Skeletal muscle tissue (tissue), 4 donors: ENCODE measurements around the gene ALOX5AP. TPM values are rescaled to one million over a fixed set of nuclear protein-coding genes. Genes with fewer than 3 reads are reported as not detected.
A peak's percentile ranks its signal among the peaks of the same experiment; 100 is the strongest.

Source experiments
- H3K27ac ChIP-seq: one replicate; pipeline ENCODE4 v1.7.0; 2013; ENCODE audit warnings: mild to moderate bottlenecking, low read depth, low read length, inconsistent platforms
- H3K27me3 ChIP-seq, 3 donors: one replicate each; pipeline ENCODE4 v1.7.0; 2013; ENCODE audit warnings: low read length in 3 of 3; ENCODE audit not compliant: control insufficient read depth in 3 of 3, insufficient read depth in 3 of 3
- H3K36me3 ChIP-seq, 3 donors: one replicate each; pipeline ENCODE4 v1.7.0; 2013; ENCODE audit warnings: low read length in 3 of 3; ENCODE audit not compliant: control insufficient read depth in 3 of 3, insufficient read depth in 3 of 3
- H3K4me1 ChIP-seq, 3 donors: one replicate each; pipeline ENCODE4 v1.7.0; 2013; ENCODE audit warnings: low read length in 3 of 3, mild to moderate bottlenecking in 3 of 3; ENCODE audit not compliant: control insufficient read depth in 3 of 3, insufficient read depth in 3 of 3
- H3K4me3 ChIP-seq, 3 donors: one replicate each; pipeline ENCODE4 v1.7.0; 2013; ENCODE audit warnings: low read length in 3 of 3
- H3K9ac ChIP-seq, 3 donors: one replicate each; pipeline ENCODE4 v1.7.0; 2013; ENCODE audit warnings: low read length in 3 of 3, mild to moderate bottlenecking in 3 of 3, moderate library complexity in 2 of 3, low read depth in 1 of 3
- H3K9me3 ChIP-seq, 3 donors: one replicate each; pipeline ENCODE4 v1.7.0; 2013; ENCODE audit warnings: low read length in 3 of 3; ENCODE audit not compliant: control insufficient read depth in 3 of 3
- total RNA-seq: library from RNA; depleted of rRNA; stranded (reverse); fragments of >200 nt; gene quantifications from one replicate; pipeline ENCODE4 v1.2.3, GENCODE V29; 2014
- donor health status: Osteomylitis.

ALOX5AP gene
- total RNA-seq, 1 donor from 2014 or later, result 6.8 TPM

DNA sequence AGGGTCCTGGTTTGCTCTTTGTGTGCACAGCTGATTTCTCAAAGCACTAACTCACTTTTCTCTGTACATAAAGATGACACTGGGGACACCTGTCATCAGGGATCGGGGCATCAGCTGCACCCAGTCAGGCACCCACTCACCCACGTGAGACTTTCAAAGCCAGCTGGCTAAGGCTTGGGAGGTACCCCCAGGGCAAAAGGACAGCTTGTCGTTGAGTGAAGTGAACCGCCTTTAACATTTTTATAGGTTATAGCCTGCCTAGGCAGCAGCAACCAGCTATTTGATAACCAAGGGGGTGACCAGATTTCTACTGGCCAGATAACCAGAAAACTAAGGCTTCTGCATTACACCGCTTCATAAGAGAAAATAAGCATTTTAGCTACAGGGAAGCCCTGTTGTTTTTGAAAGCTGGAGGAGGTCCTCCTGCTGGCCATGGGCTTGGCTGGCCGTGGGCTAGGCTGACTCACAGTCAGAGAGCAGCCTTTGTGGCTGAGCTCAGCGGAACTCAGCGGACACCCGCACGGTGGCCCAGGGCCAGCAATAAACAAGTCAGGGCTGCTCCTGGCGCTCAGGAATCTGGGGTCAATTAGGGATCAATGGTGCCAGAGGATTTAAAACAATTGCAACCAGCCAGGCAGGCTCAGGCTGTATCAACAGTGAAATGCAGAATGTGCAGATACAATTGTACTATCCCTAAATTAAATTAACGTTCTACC, 57.1 kb downstream of the ALOX5AP start:
- no peaks in the 10 kb centered on the region for H3K9me3 ChIP-seq
- no peaks in the 10 kb centered on the region for H3K36me3 ChIP-seq
- H3K4me3 ChIP-seq, result peak overlapping the region in 1 of 3 donors; percentile 17
- no peak overlapping the region for H3K27ac ChIP-seq
- H3K9ac ChIP-seq, result peak overlapping the region in 1 of 3 donors; percentile 55
- H3K27me3 ChIP-seq, result no peaks in the 10 kb centered on the region
- peaks cover 15 to 24% (median 22%) of the 10 kb centered on the region in 3 donors for H3K4me1 ChIP-seq

DNA sequence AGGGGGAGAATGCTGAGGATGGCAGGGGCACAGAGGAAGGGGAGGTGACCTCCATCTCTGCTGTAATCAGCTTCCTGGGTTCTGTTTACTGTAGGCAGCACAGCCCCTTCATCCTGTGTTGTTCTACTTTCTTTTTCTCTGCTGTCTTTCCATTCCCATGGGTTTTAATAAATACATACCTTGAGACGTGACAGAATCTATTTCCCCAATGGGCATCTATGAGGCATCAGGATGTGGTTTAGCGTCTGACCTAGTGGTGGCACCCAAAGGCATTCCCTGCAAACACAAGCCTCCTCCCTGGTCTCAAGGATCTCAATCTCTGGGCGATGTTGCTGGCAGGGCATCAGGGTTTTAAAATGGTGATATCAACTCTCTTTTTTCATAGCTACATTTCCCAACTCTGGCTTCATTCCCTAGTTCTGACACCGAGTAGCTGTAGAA, 60.8 kb downstream of the ALOX5AP start:
- Histone ChIP-seq H3K27ac (no peak overlapping the region), H3K9me3 (no peaks in the 10 kb centered on the region), H3K9ac (peak overlapping the region; percentile 12 to 79 (median 28)), H3K4me3 (peak overlapping the region; percentile 20 to 66 (median 55)), H3K4me1 (peaks cover 15 to 24% (median 22%) of the 10 kb centered on the region in 3 donors), H3K36me3 (no peaks in the 10 kb centered on the region), H3K27me3 (no peaks in the 10 kb centered on the region)

- Histone ChIP-seq H3K9me3 (no peaks in the 10 kb centered on the region), H3K4me3 (peak overlapping the region; percentile 55 to 66 (median 59)), H3K27ac (no peak overlapping the region), H3K9ac (peak overlapping the region; percentile 12 to 79 (median 28)), H3K27me3 (no peaks in the 10 kb centered on the region), H3K4me1 (peaks cover 14 to 20% (median 19%) of the 10 kb centered on the region in 3 donors), H3K36me3 (no peaks in the 10 kb centered on the region)
These were observed 61.6 kb downstream of the ALOX5AP start for GRCh38 chr13:30796631-30797601.

GRCh38 chr13:30797847-30798535, 62.6 kb downstream of the ALOX5AP start:
- no peaks in the 10 kb centered on the region for H3K27me3 ChIP-seq
- H3K36me3 ChIP-seq, result no peaks in the 10 kb centered on the region
- H3K9ac ChIP-seq, result no peak overlapping the region
- peaks cover 8 to 14% (median 11%) of the 10 kb centered on the region in 3 donors for H3K4me1 ChIP-seq
- H3K4me3 ChIP-seq, result no peak overlapping the region
- no peak overlapping the region for H3K27ac ChIP-seq
- H3K9me3 ChIP-seq, result no peaks in the 10 kb centered on the region

- Histone ChIP-seq H3K27ac (no peak overlapping the region), H3K9me3 (no peaks in the 10 kb centered on the region), H3K27me3 (no peaks in the 10 kb centered on the region), H3K9ac (no peak overlapping the region), H3K36me3 (no peaks in the 10 kb centered on the region), H3K4me1 (peaks cover 17 to 21% (median 19%) of the 10 kb centered on the region in 3 donors), H3K4me3 (no peak overlapping the region)
These were observed 63.5 kb downstream of the ALOX5AP start for GRCh38 chr13:30798776-30799355.

DNA sequence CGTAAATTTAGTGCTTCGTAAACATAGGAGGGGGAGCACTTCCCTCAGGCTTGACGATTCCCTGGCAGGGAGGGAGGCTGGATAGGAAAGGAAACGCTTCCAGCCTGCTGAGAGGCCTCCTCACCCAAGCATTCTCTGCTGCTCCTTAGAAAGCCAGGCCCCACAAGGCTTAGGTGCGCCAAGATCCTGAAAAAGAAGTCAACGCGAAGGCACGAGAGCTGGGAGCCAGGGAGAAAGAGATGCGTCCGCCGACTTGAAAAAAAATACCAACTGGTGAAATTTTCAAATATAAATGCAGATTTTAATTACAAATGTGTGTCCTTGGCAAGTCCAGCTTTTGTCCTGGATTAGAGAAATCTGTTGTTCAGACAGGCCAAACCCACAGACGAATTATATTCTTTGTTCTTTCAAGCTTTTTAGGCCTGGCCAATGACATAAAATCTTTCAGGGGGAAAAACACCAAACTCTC, 64.0 kb downstream of the ALOX5AP start:
- H3K27ac ChIP-seq, result no peak overlapping the region
- H3K9ac ChIP-seq, result no peak overlapping the region

DNA sequence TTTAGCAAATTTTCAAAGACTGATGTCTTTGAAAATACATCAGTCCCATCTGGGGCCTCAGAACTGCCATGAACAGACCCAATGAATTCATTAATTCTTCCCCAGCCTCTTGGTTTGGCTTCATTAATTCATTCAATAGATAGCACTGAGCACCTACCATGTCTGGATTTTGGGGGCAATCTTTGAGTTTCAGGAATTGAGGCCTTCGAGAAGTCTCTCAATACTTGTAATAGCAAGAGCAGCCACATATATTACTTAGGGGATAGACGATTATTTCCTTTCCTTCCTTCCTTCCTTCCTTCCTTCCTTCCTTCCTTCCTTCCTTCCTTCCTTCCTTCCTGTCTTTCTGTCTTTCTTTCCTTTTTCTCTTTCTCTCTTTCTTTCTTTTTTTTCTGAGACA, 64.8 kb downstream of the ALOX5AP start:
- Histone ChIP-seq H3K36me3 (no peaks in the 10 kb centered on the region), H3K27ac (no peak overlapping the region), H3K4me1 (peaks cover 26 to 28% (median 27%) of the 10 kb centered on the region in 3 donors), H3K9ac (no peak overlapping the region), H3K27me3 (no peaks in the 10 kb centered on the region), H3K4me3 (no peak overlapping the region), H3K9me3 (no peaks in the 10 kb centered on the region)

More for the DNA sequence above, 64.0 kb downstream of the ALOX5AP start:
- Histone ChIP-seq H3K4me3 (no peak overlapping the region), H3K9me3 (no peaks in the 10 kb centered on the region), H3K36me3 (no peaks in the 10 kb centered on the region), H3K4me1 (peaks cover 22 to 26% (median 24%) of the 10 kb centered on the region in 3 donors), H3K27me3 (no peaks in the 10 kb centered on the region)

- Histone ChIP-seq H3K4me3 (no peak overlapping the region), H3K9me3 (no peaks in the 10 kb centered on the region), H3K4me1 (peaks cover 19 to 24% (median 20%) of the 10 kb centered on the region in 3 donors), H3K9ac (peak overlapping the region; percentile 66 to 86 (median 80)), H3K36me3 (no peaks in the 10 kb centered on the region), H3K27me3 (no peaks in the 10 kb centered on the region), H3K27ac (peak overlapping the region; percentile 55)
These were observed 67.2 kb downstream of the ALOX5AP start for GRCh38 chr13:30802501-30802900.

DNA sequence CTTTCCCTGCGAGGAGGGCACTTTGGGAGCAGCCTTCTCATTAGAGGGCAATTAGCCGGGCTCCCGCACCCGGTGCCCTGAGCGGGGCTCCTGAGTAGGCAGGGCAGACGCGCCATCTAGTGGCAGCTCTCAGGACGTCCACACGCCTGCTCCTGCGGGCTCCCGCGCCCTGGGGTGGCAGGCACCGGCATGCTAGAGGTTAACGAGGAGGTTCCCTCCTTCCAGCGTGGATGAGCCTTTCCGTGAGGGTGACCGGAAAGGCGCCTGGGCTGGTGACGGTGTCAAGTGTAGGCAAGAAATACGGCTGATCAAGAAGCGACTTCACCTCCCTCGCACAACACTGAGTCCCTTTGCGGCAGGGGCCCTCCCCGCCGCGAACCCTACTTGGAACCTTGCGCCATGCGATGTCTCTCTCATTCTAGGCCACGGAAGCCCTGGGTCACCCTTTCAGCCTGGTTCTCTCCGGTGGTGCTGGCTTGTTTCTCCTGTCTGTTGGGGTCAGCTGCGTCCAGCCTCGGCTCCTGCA, 67.7 kb downstream of the ALOX5AP start:
- Histone ChIP-seq H3K4me1 (peaks cover 19 to 24% (median 20%) of the 10 kb centered on the region in 3 donors), H3K4me3 (peak overlapping the region; percentile 82 to 87 (median 87)), H3K9me3 (no peaks in the 10 kb centered on the region), H3K36me3 (no peaks in the 10 kb centered on the region), H3K9ac (peak overlapping the region; percentile 66 to 86 (median 80)), H3K27ac (peak overlapping the region; percentile 55), H3K27me3 (no peaks in the 10 kb centered on the region)
